ENCODE data around the gene SRP9. TPM values are rescaled to one million over a fixed set of nuclear protein-coding genes. Genes with fewer than 3 reads are reported as not detected.
A peak's percentile ranks its signal among the peaks of the same experiment; 100 is the strongest.
"Not testable (repeated sequence)": the region's sequence is repeated elsewhere in the genome, so short reads cannot be mapped to it uniquely, and the experiment has no call there.

Gene SRP9
- total RNA-seq, 1 donor from 2014 or later: 292 TPM

GRCh38 chr1:225755671-225756319 is 21.8 kb upstream of the SRP9 start:
- no peak for DNase-seq (ENCODE audit: low spot score)

GRCh38 chr1:225757927-225758656 is 19.5 kb upstream of the SRP9 start:
- no peak for DNase-seq (ENCODE audit: low spot score)

- DNase-seq (ENCODE audit: low spot score): not testable (repeated sequence)
These were observed 17.7 kb upstream of the SRP9 start for GRCh38 chr1:225759972-225760371.

GRCh38 chr1:225760531-225760930 is 17.1 kb upstream of the SRP9 start:
- no peak for DNase-seq (ENCODE audit: low spot score)

- DNase-seq (ENCODE audit: low spot score): not testable (repeated sequence)
These were observed 16.2 kb upstream of the SRP9 start for GRCh38 chr1:225761395-225761794.

- DNase-seq (ENCODE audit: low spot score): no peak
These were observed 15.6 kb upstream of the SRP9 start for GRCh38 chr1:225762002-225762441.

- no peak for DNase-seq (ENCODE audit: low spot score)
These were observed 15.2 kb upstream of the SRP9 start for GRCh38 chr1:225762444-225762843.

GRCh38 chr1:225763716-225764548 is 13.7 kb upstream of the SRP9 start:
- no peak for DNase-seq (ENCODE audit: low spot score)

GRCh38 chr1:225765982-225766674 is 11.5 kb upstream of the SRP9 start:
- DNase-seq (ENCODE audit: low spot score): no peak

GRCh38 chr1:225766967-225767633 is 10.5 kb upstream of the SRP9 start:
- no peak for DNase-seq (ENCODE audit: low spot score)

GRCh38 chr1:225767634-225768540 is 9.7 kb upstream of the SRP9 start:
- peak; percentile 48 for DNase-seq (ENCODE audit: low spot score)

- no peak for DNase-seq (ENCODE audit: low spot score)
These were observed 8.8 kb upstream of the SRP9 start for GRCh38 chr1:225768662-225769426.

GRCh38 chr1:225769687-225770086 is 7.9 kb upstream of the SRP9 start:
- DNase-seq (ENCODE audit: low spot score): no peak

- no peak for DNase-seq (ENCODE audit: low spot score)
These were observed 6.9 kb upstream of the SRP9 start for GRCh38 chr1:225770561-225771248.

- no peak for DNase-seq (ENCODE audit: low spot score)
These were observed 5.8 kb upstream of the SRP9 start for GRCh38 chr1:225771661-225772322.

- DNase-seq (ENCODE audit: low spot score): peak; percentile 92
These were observed 5.3 kb upstream of the SRP9 start for GRCh38 chr1:225772323-225772768.

- DNase-seq (ENCODE audit: low spot score): peak; percentile 47
These were observed 4.8 kb upstream of the SRP9 start for GRCh38 chr1:225772848-225773247.
